Stomach (tissue), 9 donors: ENCODE data around the gene SPATA18. TPM values are rescaled to one million over a fixed set of nuclear protein-coding genes. Genes with fewer than 3 reads are reported as not detected.
A peak's percentile ranks its signal among the peaks of the same experiment; 100 is the strongest.

Experiments used
- DNase-seq, 2 donors: peaks; one replicate each; pipeline versions ENCODE4 v3.0.0 to v3.0.0-alpha.2; 2013 to 2019
- H3K27ac ChIP-seq, 5 donors: fragments of 200-600 bp in 4 of 5; sonication (generic) in 4 of 5; one replicate each; pipeline ENCODE4 v1.5.1; 2013 to 2019; ENCODE audit warnings: mild to moderate bottlenecking in 1 of 5, moderate library complexity in 1 of 5
- H3K27me3 ChIP-seq, 3 donors: fragments of 200-600 bp; sonication (generic); one replicate each; pipeline ENCODE4 v1.5.1; 2017 to 2019; ENCODE audit warnings: mixed run types in 1 of 3
- H3K36me3 ChIP-seq, 4 donors: fragments of 200-600 bp; sonication (generic); 1 replicate in 3 of 4; 2 replicates in 1 of 4; pipeline ENCODE4 v1.5.1; 2016 to 2019
- H3K4me1 ChIP-seq, 4 donors: fragments of 200-600 bp; sonication (generic); one replicate each; pipeline ENCODE4 v1.5.1; 2016 to 2019
- H3K4me3 ChIP-seq, 4 donors: fragments of 200-600 bp; sonication (generic) in 3 of 4; one replicate each; pipeline ENCODE4 v1.5.1; 2016 to 2019; ENCODE audit warnings: mild to moderate bottlenecking in 1 of 4
- H3K9me3 ChIP-seq, 4 donors: fragments of 200-600 bp; sonication (generic); one replicate each; pipeline ENCODE4 v1.5.1; 2016 to 2019
- CTCF ChIP-seq, 7 experiments: fragments of 450-650 bp in 4 of 7; fragments of 200-600 bp in 3 of 7; sonication (generic) in 3 of 7; IDR thresholded peaks; one replicate each; pipeline ENCODE4 v1.5.1; 2016 to 2019; ENCODE audit warnings: antibody characterized with exemption in 7 of 7, control low read depth in 2 of 7, mild to moderate bottlenecking in 1 of 7
- EP300 ChIP-seq: sonication (generic); formaldehyde crosslinking; IDR thresholded peaks from one replicate; pipeline ENCODE4 v1.6.1; 2017; ENCODE audit warnings: antibody characterized with exemption
- POLR2A ChIP-seq, 4 donors: fragments of 450-650 bp; IDR thresholded peaks; one replicate each; pipeline ENCODE4 v1.6.1; 2016; ENCODE audit warnings: antibody characterized with exemption in 4 of 4, control low read depth in 2 of 4, mild to moderate bottlenecking in 1 of 4, moderate library complexity in 1 of 4
- POLR2AphosphoS5 ChIP-seq, 3 donors: sonication (generic); formaldehyde crosslinking; IDR thresholded peaks; one replicate each; pipeline ENCODE4 v1.6.1; 2016; ENCODE audit warnings: antibody characterized with exemption in 3 of 3
- WGBS, 5 donors: extraction: QIAGEN DNeasy Blood & Tissue Kit in 3 of 5; methylation state at CpG; one replicate each; pipeline versions ENCODE4 v1.1.5 to v1.1.7; 2013 to 2018; 5-methylcytosine and 5-hydroxymethylcytosine counted together
- intact Hi-C: fragments of 100-400 bp; cut with DNase I; formaldehyde crosslinking; loops from one replicate; pipeline ENCODE4 v1.15.1; 2023; ENCODE audit warnings: low total_unique reads
- polyA plus RNA-seq, 3 donors: library from polyadenylated mRNA; stranded (reverse); fragments of 200-250 nt; gene quantifications; one replicate each; pipeline ENCODE4 v1.2.3, GENCODE V29; 2013
- total RNA-seq, 5 donors: library from RNA; depleted of rRNA; stranded (reverse); fragments of >200 nt; gene quantifications; one replicate each; pipeline versions ENCODE4 v1.1.0 to v1.2.3, GENCODE V29; 2014 to 2016
- donor health status: healthy with polysubstance abuse.
- donor health status: Bipolar disorder and iron deficiency.
- donor health status: healthy.

The SPATA18 gene
- total and polyA plus RNA-seq, 8 donors = 1.8 to 21.1 (median 3.9) TPM; not detected in 1

- H3K36me3 ChIP-seq = no peaks in the 10 kb centered on the region
- H3K27me3 ChIP-seq = no peaks in the 10 kb centered on the region
- intact Hi-C loops = no loop called here
- H3K27ac ChIP-seq = no peak overlapping the region
- no peak for DNase-seq
- H3K4me1 ChIP-seq = no peaks in the 10 kb centered on the region
- TF ChIP-seq POLR2AphosphoS5 (IDR thresholded peaks at IDR 0.05) (no peak), EP300 (no peak), CTCF (IDR thresholded peaks at IDR 0.05) (no peak), POLR2A (IDR thresholded peaks at IDR 0.05) (no peak)
- no peak overlapping the region for H3K4me3 ChIP-seq
- no peaks in the 10 kb centered on the region for H3K9me3 ChIP-seq
Measured at GRCh38 chr4:52096048-52096447, 44.9 kb downstream of the SPATA18 start.

GRCh38 chr4:52098618-52099017, 47.5 kb downstream of the SPATA18 start:
- 92 to 97% (median 95%) methylated on average over 1 of the region's 1 CpG for WGBS, 5 donors
- intact Hi-C loops = no loop called here
- TF ChIP-seq CTCF (IDR thresholded peaks at IDR 0.05) (no peak), POLR2AphosphoS5 (IDR thresholded peaks at IDR 0.05) (no peak), POLR2A (IDR thresholded peaks at IDR 0.05) (no peak), EP300 (no peak)
- H3K4me1 ChIP-seq = no peaks in the 10 kb centered on the region
- no peaks in the 10 kb centered on the region for H3K9me3 ChIP-seq
- H3K4me3 ChIP-seq = no peak overlapping the region
- H3K27ac ChIP-seq = no peak overlapping the region
- no peaks in the 10 kb centered on the region for H3K36me3 ChIP-seq
- no peak for DNase-seq
- no peaks in the 10 kb centered on the region for H3K27me3 ChIP-seq

GRCh38 chr4:52099860-52100461, 48.9 kb downstream of the SPATA18 start:
- Histone ChIP-seq H3K36me3 (no peaks in the 10 kb centered on the region), H3K9me3 (no peaks in the 10 kb centered on the region), H3K4me3 (no peak overlapping the region), H3K4me1 (no peaks in the 10 kb centered on the region), H3K27ac (no peak overlapping the region), H3K27me3 (no peaks in the 10 kb centered on the region)
- TF ChIP-seq EP300 (no peak), POLR2AphosphoS5 (IDR thresholded peaks at IDR 0.05) (no peak)
- intact Hi-C loops = no loop called here
- DNase-seq = no peak
- WGBS, 5 donors = 16 to 53% (median 23%) methylated on average over 2 of the region's 2 CpGs

- H3K4me3 ChIP-seq = no peak overlapping the region
- H3K9me3 ChIP-seq = no peaks in the 10 kb centered on the region
- H3K27ac ChIP-seq = no peak overlapping the region
- H3K36me3 ChIP-seq = no peaks in the 10 kb centered on the region
- H3K4me1 ChIP-seq = no peaks in the 10 kb centered on the region
- no peaks in the 10 kb centered on the region for H3K27me3 ChIP-seq
- TF ChIP-seq POLR2AphosphoS5 (IDR thresholded peaks at IDR 0.05) = no peak
- no peak for TF ChIP-seq EP300
- no peak for TF ChIP-seq POLR2A (IDR thresholded peaks at IDR 0.05)
- no peak for TF ChIP-seq CTCF (IDR thresholded peaks at IDR 0.05)
- intact Hi-C loops = no loop called here
- DNase-seq = no peak
Measured at GRCh38 chr4:52102587-52102986, 51.5 kb downstream of the SPATA18 start.

- intact Hi-C loops = no loop called here
- WGBS, 5 donors = 46 to 79% (median 65%) methylated on average over 1 of the region's 1 CpG
- no peaks in the 10 kb centered on the region for H3K36me3 ChIP-seq
- no peak overlapping the region for H3K27ac ChIP-seq
- no peaks in the 10 kb centered on the region for H3K9me3 ChIP-seq
- H3K4me3 ChIP-seq = no peak overlapping the region
- H3K27me3 ChIP-seq = no peaks in the 10 kb centered on the region
- DNase-seq = peak in 1 of 2 donors; percentile 46
- TF ChIP-seq EP300 (no peak), POLR2AphosphoS5 (IDR thresholded peaks at IDR 0.05) (no peak), CTCF (IDR thresholded peaks at IDR 0.05) (no peak), POLR2A (IDR thresholded peaks at IDR 0.05) (no peak)
- no peaks in the 10 kb centered on the region for H3K4me1 ChIP-seq
Measured at GRCh38 chr4:52103319-52103718, 52.2 kb downstream of the SPATA18 start.
